Measurements from ENCODE around the gene SPTBN5.

DNA sequence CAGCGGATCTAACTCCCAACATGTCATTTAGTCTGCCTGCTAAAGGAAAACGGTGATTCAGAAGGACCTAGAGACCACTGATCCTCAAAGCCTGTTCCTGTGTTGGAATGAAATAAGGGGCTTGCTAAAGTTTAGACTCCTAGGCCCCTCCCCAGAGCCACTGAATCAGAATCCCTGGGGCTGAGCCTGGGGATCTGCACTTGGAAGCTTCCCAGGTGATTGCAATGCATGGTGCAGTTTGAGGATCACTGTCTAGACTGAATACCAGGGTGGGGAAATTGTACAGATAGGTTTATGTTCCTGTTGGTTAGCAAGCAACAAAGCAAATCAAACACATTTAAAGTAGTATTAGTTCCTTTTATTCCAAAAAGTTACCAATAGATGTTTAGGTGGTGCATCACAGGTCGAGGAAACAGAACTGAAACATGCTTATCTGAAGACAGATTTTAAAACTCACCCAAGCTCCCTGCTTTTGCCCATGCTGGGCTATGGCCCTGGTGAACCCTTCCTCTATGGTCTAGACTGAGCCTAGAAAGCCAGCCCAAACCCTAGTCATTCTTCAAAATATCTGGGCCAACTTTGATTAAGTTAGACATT, 29.6 kb upstream of the SPTBN5 start:
- no peak for TF ChIP-seq CTCF (conservative IDR thresholded peaks at IDR 0.05; ENCODE audit: low read depth, low read length)
- TF ChIP-seq EZH2 (IDR thresholded peaks at IDR 0.05; ENCODE audit: borderline replicate concordance, low read depth, low read length, poor library complexity, severe bottlenecking) = no peak

Data from A673 (cell line).